HG03432 (cell line): ENCODE data around the gene TIPRL.
"Not testable (repeated sequence)": the region's sequence is repeated elsewhere in the genome, so short reads cannot be mapped to it uniquely, and the experiment has no call there.

ENCODE experiments used
- ATAC-seq: cut with Tn5 transposase; IDR thresholded peaks from one replicate; pipeline ENCODE4 v1.9.1; 2021; ENCODE audit warnings: mild to moderate bottlenecking, moderate library complexity; ENCODE audit not compliant: unreplicated experiment

Gene TIPRL

GRCh38 chr1:168157638-168158037 lies 21.1 kb upstream of the TIPRL start:
- no peak for ATAC-seq

- no peak for ATAC-seq
Measured at GRCh38 chr1:168159251-168159650, 19.5 kb upstream of the TIPRL start.

GRCh38 chr1:168159979-168160378 lies 18.8 kb upstream of the TIPRL start:
- ATAC-seq, result no peak

DNA sequence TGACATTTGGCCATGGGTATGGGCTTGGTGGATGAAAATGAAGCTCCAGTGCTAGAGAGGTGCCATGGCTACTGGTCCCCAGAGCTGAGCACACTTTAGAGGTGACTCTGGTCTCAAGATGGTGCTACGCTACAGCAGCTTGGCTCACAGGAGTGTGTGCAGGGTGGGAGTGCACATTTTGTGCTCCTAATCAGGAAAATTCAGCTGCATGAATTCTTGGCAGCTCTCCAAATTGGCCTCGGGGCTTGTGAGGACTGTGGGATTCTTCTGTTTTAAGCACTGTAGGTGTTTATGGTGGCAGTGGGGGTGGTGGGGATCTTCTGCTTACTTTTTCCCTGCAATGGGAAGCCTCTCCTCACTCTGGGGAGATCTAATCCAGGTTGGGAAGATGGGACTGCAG lies 17.3 kb upstream of the TIPRL start:
- ATAC-seq, result no peak

- no peak for ATAC-seq
Measured at GRCh38 chr1:168163670-168164069, 15.1 kb upstream of the TIPRL start.

- ATAC-seq, result no peak
Measured at GRCh38 chr1:168164771-168165170, 14.0 kb upstream of the TIPRL start.

DNA sequence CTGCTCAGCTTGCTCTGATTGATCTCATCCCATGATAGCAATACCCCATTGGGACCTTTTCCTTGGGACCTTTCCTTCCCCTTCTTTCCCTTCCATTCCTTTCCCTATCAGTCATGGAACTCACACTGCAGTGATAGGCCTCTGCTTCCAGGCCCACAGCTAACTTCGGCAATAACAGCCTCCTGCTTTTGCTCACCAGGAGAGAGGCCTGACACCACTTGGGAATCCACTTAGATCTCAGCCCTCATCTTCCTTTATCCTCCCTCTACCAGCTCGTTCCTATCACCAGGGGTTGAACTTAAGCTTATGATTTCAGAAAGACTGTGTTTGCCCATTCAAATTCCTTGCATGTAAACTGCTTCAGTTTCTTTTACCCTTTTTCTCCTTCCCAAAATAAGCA lies 11.0 kb upstream of the TIPRL start:
- no peak for ATAC-seq

DNA sequence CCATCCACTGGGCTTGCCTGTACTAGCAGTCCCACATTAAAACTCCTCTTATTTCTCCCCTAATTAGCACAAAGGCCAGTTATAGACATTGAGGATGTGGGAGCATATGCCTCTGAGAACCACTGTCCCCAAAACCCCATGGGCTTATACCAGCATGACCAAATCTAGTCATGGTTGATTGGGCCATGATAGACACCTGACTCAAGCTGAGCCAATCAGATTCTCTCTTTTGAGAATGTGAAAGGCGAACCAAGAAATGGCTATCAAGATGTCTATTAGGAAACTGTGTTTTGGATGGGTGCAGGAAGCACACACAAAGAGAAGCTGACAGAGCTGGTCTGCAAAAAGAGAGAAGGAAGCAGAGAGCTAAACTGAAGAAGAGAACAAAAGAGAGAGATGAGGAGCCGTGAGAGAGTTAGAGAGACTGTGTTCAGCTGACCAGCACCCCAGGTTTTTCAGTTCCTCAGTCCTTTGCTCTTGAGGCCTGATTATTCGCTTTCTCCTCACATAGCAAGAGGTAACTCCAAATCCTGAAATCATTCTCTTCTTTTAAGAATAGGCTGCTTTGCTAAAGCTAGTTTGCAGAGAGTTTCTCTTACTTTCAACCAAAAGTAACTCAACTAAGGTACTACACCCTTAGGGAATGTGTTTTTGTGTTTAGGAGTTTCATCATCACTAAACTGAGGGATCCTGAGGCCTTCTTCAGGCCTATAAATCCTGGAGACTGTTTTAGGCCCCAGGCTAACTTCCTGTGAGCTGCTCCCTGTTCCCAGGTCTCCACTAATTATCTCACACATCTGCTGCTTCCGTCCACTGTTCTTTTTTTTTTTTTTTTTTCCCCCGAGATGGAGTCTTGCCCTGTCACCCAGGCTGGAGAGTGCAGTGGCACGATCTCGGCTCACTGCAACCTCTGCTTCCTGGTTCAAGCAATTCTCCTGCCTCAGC lies 7.9 kb upstream of the TIPRL start:
- no peak for ATAC-seq

- no peak for ATAC-seq
Measured at GRCh38 chr1:168172250-168172915, 6.4 kb upstream of the TIPRL start.

DNA sequence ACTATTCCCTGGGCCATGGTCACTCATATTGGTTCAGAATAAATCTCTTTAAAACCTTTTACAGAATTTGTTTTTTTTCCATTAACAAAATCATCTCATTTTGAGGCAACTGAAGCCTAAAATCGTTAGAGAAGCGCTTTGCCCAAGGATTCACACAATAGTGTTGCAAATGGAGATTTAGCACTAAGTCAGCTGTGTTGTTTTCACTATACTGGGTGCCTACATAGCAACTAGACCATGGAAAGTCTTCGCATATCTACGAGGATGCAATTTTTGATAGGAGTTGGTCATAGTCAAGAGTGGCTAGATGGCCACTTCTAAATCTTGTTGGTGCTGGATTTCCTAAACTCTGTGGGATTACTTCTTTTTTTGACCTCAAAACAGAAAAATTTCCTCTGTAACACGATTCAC lies 530 bp upstream of the TIPRL start:
- no peak for ATAC-seq

- no peak for ATAC-seq
Measured at GRCh38 chr1:168179438-168180147, 831 bp downstream of the TIPRL start.

DNA sequence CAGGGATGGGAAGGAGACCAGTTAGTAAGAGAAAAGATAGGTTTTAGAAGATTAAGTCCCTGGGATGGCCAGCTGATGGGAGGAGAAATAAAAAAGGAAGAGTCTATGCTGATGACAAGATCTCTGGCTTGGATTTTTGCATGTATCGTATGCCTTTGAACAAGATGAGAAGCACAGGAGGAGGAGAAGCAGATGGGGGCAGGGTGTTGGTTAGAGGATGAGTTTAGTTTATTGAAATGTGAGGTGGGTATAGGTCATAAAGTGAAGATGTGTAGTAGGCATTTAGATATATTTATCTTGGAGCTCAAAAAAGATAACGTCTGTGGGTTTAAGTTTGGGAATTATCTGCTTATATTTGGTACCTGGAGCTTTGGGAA lies 1.4 kb downstream of the TIPRL start:
- ATAC-seq, result no peak

- ATAC-seq, result not testable (repeated sequence)
Measured at GRCh38 chr1:168181063-168181720, 2.4 kb downstream of the TIPRL start.

DNA sequence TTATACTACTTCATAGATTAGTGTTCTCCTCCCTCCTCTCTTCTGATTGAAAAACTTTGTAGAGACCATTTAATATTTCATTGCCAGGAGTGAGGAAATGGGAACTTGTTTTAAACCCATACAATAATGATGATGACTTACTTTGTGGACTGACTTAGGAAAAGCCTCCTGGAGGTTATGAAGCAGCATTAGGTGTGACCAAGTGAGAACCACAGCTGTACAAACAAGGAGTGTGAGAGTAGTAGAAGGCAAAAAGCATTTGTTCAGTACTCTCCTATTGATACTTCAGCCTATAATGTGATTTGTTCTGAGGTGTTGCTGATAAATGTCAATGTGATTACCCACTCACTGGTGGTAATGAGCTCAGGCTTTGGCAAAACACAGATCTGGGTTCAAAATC lies 8.4 kb downstream of the TIPRL start:
- ATAC-seq, result no peak

GRCh38 chr1:168190403-168190802 lies 11.6 kb downstream of the TIPRL start:
- no peak for ATAC-seq

- ATAC-seq, result no peak
Measured at GRCh38 chr1:168195199-168196135, 16.7 kb downstream of the TIPRL start.

DNA sequence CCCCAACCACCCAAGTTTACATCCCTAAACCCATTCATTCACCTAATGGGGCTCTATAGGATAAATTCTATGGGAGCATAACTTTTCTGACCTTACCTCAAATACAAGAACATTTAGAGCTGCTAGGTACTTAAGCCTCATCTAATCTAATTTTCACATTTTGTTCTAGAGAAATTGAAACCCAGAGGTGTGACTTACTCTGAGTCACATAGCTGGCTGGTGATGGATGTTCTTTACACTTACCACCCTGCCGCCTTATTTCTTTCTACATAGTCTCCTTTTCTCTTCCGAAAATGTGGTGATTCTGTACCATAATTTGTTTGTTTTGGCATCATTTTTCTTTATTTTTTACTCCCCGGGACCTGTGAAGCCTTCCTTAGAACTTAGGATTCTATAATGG lies 20.3 kb downstream of the TIPRL start:
- no peak for ATAC-seq

DNA sequence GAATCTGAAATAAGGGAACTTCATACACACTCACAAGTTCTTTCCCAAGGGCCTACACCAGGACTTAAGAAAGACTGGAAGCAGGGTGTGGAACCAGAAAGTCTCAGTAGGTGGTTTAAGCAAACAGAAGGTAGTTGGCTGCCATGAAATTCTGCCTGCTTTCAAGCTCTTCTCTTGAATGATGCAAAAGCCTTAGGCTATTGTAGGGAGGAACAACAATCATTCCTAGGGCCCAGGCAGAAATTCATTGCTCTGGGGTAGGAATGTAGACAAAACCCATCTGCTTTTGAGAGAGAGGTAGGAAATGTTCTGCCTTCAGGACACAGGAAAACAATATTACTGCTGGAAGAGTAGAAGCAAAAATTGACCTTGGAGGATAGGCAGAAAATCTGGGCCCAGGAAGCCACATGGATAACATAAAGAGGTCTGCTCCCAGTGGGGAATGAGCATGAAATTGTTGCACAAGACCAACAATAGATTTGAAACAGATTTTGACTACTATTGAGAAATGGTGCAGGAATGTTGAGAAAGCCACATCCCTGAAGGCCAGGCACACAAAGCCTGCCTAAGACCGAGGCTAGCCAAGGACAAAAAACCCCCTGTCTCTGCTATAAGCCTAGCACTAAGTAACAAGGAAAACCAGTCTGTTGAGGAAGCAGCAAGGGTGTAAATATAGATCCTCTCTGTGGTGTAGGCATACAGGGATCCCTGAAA lies 24.3 kb downstream of the TIPRL start:
- ATAC-seq, result no peak

DNA sequence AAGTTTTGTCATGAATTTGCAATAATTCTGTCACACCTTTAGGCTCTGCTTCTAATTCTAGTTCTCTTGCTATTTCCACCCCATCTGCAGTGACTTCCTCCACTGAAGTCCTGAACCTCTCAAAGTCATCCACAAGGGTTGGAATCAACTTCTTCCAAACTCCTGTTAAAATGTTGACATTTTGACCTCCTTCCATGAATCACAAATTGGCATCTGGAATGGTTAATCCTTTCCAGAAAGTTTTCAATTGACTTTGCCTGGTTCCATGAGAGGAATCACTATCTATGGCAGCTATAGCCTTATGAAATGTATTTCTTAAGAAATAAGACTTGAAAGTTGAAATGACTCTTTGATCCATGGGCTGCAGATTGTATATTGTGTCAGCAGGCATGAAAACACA lies 27.3 kb downstream of the TIPRL start:
- ATAC-seq, result no peak
